HEK293T (cell line): ENCODE measurements around the gene APOL5.

Experiments
- CTCF ChIA-PET: fragments of 350-600 bp; formaldehyde crosslinking; extraction: SDS; loops from one replicate; lab custom pipeline; 2021; ENCODE audit warnings: antibody characterized with exemption, inconsistent platforms; lab: Yijun Ruan, JAX
- POLR2A ChIA-PET: fragments of 350-600 bp; formaldehyde crosslinking; extraction: SDS; loops from one replicate; lab custom pipeline; 2020; ENCODE audit warnings: antibody characterized with exemption, inconsistent platforms; lab: Yijun Ruan, JAX
- DNase-seq: peaks from one replicate; pipeline ENCODE4 v3.0.0; 2012; ENCODE audit warnings: mixed read lengths; ENCODE audit errors: extremely low spot score
- ARNT ChIP-seq: fragments of 450-650 bp; IDR thresholded peaks from 2 replicates; pipeline ENCODE4 v1.6.1; 2017; ENCODE audit warnings: mild to moderate bottlenecking
- BHLHE40 ChIP-seq: fragments of 450-650 bp; IDR thresholded peaks from 2 replicates; pipeline ENCODE4 v1.6.1; 2016; ENCODE audit warnings: mild to moderate bottlenecking, moderate library complexity, borderline replicate concordance
- CTBP1 ChIP-seq: fragments of 450-650 bp; IDR thresholded peaks from 2 replicates; pipeline ENCODE4 v1.6.1; 2016; ENCODE audit warnings: borderline replicate concordance
- ELF4 ChIP-seq: fragments of 450-650 bp; IDR thresholded peaks from 2 replicates; pipeline ENCODE4 v1.6.1; 2017; ENCODE audit warnings: antibody characterized with exemption
- FOXA1 ChIP-seq: fragments of 450-650 bp; IDR thresholded peaks from 2 replicates; pipeline ENCODE4 v1.6.1; 2016; ENCODE audit warnings: mild to moderate bottlenecking
- FOXK2 ChIP-seq: fragments of 450-650 bp; IDR thresholded peaks from 2 replicates; pipeline ENCODE4 v1.6.1; 2016; ENCODE audit warnings: mild to moderate bottlenecking
- FOXM1 ChIP-seq: fragments of 450-650 bp; IDR thresholded peaks from 2 replicates; pipeline ENCODE4 v1.6.1; 2017; ENCODE audit warnings: mild to moderate bottlenecking, borderline replicate concordance
- HDGF ChIP-seq: fragments of 450-650 bp; IDR thresholded peaks from 2 replicates; pipeline ENCODE4 v1.6.1; 2017; ENCODE audit warnings: antibody characterized with exemption, borderline replicate concordance
- L3MBTL2 ChIP-seq: fragments of 450-650 bp; conservative IDR thresholded peaks from 2 replicates; pipeline ENCODE4 v1.6.1; 2016; ENCODE audit warnings: mild to moderate bottlenecking
- LEF1 ChIP-seq: fragments of 450-650 bp; IDR thresholded peaks from 2 replicates; pipeline ENCODE4 v1.6.1; 2017; ENCODE audit warnings: mild to moderate bottlenecking, borderline replicate concordance
- NFRKB ChIP-seq: fragments of 450-650 bp; IDR thresholded peaks from 2 replicates; pipeline ENCODE4 v1.6.1; 2016; ENCODE audit warnings: mild to moderate bottlenecking, moderate library complexity
- PKNOX1 ChIP-seq: fragments of 450-650 bp; IDR thresholded peaks from 2 replicates; pipeline ENCODE4 v1.6.1; 2016
- SP1 ChIP-seq: fragments of 450-650 bp; IDR thresholded peaks from 2 replicates; pipeline ENCODE4 v1.6.1; 2017
- SUZ12 ChIP-seq: fragments of 450-650 bp; IDR thresholded peaks from 2 replicates; pipeline ENCODE4 v1.6.1; 2016; ENCODE audit warnings: mild to moderate bottlenecking
- TARDBP ChIP-seq: fragments of 450-650 bp; IDR thresholded peaks from 2 replicates; pipeline ENCODE4 v1.6.1; 2016
- ZNF384 ChIP-seq: fragments of 450-650 bp; IDR thresholded peaks from 2 replicates; pipeline ENCODE4 v1.6.1; 2016

Gene APOL5

GRCh38 chr22:35728639-35729308 is 11.1 kb downstream of the APOL5 start:
- CTCF ChIA-PET: no interaction called here
- no peak for DNase-seq
- POLR2A ChIA-PET: no interaction called here
- TF ChIP-seq NFRKB: no peak
- no peak for TF ChIP-seq ELF4
- TF ChIP-seq TARDBP: no peak
- TF ChIP-seq FOXA1: no peak

DNA sequence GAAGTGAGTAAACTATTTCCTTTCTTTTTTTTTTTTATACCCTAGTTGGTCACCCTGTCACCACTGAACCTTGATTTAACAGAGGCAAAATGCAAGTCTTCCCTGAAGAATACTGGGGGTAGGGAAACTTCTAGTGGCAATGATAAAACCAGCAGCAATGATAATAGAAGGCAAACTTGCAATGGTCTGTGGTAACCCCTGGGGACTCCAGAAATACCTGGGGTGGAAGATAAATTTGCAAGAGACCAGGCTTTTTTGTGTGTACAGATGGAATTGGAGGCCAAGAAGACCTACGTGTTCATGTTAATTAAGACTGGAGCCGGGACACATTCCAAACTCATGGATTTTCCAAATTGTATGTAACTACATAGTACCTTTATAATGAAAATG is 11.6 kb downstream of the APOL5 start:
- CTCF ChIA-PET: no interaction called here
- POLR2A ChIA-PET: no interaction called here
- no peak for DNase-seq
- TF ChIP-seq FOXA1: no peak
- TF ChIP-seq NFRKB: no peak
- TF ChIP-seq SUZ12: no peak
- no peak for TF ChIP-seq ARNT
- no peak for TF ChIP-seq TARDBP
- TF ChIP-seq LEF1: no peak
- no peak for TF ChIP-seq ELF4
- no peak for TF ChIP-seq SP1
- TF ChIP-seq BHLHE40: no peak
- TF ChIP-seq L3MBTL2: no peak
- TF ChIP-seq FOXM1: no peak
- no peak for TF ChIP-seq CTBP1

DNA sequence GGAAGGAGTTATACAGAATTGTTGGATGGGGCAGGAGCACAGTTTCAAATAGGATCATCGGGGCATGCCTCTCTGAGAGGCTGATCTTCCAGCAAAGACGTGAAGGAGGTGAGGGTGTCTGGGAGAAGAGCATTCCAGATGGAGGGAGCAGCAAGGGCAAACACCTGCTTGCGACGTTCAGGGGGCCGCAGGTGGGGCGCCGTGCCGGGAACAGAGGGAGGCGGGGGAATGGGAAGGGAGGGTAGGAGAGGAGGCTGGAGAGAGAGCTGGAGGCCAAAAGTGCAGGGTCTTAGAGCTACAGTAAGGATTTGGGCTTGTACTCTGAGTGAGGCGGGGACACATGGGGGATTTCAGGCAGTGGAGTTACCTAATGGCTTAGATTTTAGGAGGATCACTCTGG is 13.6 kb downstream of the APOL5 start:
- TF ChIP-seq FOXK2 (no peak), SUZ12 (no peak), LEF1 (no peak), FOXM1 (no peak), ARNT (no peak), PKNOX1 (no peak), NFRKB (no peak), FOXA1 (no peak), SP1 (no peak), L3MBTL2 (no peak), TARDBP (no peak), ZNF384 (no peak), HDGF (no peak), BHLHE40 (no peak), CTBP1 (no peak), ELF4 (no peak)
- CTCF ChIA-PET: no interaction called here
- POLR2A ChIA-PET: no interaction called here
- DNase-seq: no peak

DNA sequence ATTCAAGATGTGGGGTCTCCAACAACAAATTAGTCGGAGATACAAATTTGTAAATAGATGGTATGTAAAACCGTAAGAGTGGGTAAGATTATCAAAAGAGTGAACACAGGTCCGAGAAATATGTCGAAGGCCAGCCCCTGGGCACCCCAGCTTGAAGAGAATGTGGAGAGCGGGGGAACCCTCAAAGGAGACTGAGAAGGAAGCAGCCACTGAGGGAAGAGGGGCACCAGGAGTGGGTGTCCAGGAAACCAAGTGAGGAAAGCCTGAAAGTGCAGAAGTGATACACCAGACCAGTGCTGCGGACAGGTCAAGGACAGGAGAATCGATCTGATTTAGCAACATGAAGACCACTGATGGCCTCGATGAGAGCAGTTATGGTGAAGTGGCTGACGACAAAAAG is 14.4 kb downstream of the APOL5 start:
- ChIA-PET POLR2A (no interaction called here), CTCF (interaction anchor here (0.7 kb wide), 1 partner anchor 542 kb away, joined by 7 read pairs; no protein-coding TSS in a partner anchor)
- TF ChIP-seq FOXA1 (no peak), BHLHE40 (no peak), SUZ12 (no peak), ARNT (no peak), TARDBP (no peak), PKNOX1 (no peak), ZNF384 (no peak), FOXK2 (no peak), HDGF (no peak)
- no peak for DNase-seq

- DNase-seq: no peak
- ChIA-PET POLR2A (no interaction called here), CTCF (no interaction called here)
- no peak for TF ChIP-seq ARNT
- no peak for TF ChIP-seq FOXA1
- no peak for TF ChIP-seq SUZ12
- TF ChIP-seq ZNF384: no peak
- no peak for TF ChIP-seq HDGF
- no peak for TF ChIP-seq PKNOX1
- TF ChIP-seq L3MBTL2: no peak
- TF ChIP-seq FOXM1: no peak
- no peak for TF ChIP-seq FOXK2
- TF ChIP-seq ELF4: no peak
- no peak for TF ChIP-seq BHLHE40
- no peak for TF ChIP-seq TARDBP
- no peak for TF ChIP-seq CTBP1
- no peak for TF ChIP-seq SP1
Observed at GRCh38 chr22:35733036-35733435, 15.4 kb downstream of the APOL5 start.

DNA sequence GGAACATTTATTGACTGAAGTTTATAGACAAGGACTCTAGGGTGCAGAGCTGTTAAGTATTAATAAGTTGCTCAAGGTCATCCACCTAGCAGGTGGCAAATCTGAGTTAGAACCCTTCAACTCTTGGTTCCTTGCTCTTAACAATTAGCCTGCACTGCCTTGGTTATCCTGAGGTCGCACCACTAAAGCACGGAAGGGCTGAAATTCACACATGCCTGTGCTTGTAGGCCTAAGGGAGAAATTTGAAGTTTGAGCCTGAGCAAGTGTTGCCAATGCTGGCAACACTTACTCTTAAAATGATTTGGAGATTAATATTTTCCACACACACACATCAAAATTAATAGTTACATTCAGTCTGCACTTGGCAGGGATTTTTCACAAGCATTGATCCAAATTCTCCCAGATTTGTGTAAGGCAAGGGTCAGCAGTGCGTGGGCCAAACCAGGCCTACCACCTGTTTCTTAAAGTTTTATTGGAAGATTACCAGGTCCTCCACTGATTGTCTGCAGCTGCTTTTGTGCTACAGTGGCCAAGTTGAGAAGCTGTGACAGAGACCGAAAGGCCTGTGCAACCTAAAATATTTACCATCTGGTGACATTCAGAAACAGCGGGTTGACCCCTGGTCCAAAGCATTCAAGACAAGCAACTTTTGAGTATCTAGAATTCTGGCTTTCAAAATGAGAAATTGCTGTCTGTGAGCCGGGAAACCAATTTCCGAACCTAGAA is 16.3 kb downstream of the APOL5 start:
- POLR2A ChIA-PET: no interaction called here

GRCh38 chr22:35734517-35734827 is 16.8 kb downstream of the APOL5 start:
- ChIA-PET POLR2A (no interaction called here), CTCF (no interaction called here)
- no peak for DNase-seq
- no peak for TF ChIP-seq NFRKB

More for the DNA sequence above, 16.3 kb downstream of the APOL5 start:
- no peak for DNase-seq
- no peak for TF ChIP-seq ELF4
- no peak for TF ChIP-seq LEF1
- TF ChIP-seq CTBP1: no peak
- no peak for TF ChIP-seq NFRKB
- CTCF ChIA-PET: no interaction called here
